Osteocyte (in vitro differentiated cells): ENCODE data around the gene DNLZ. TPM values are rescaled to one million over a fixed set of nuclear protein-coding genes. Genes with fewer than 3 reads are reported as not detected.
A peak's percentile ranks its signal among the peaks of the same experiment; 100 is the strongest.
"Not testable (repeated sequence)": the region's sequence is repeated elsewhere in the genome, so short reads cannot be mapped to it uniquely, and the experiment has no call there.

Experiments
- DNase-seq: peaks from one replicate; pipeline ENCODE4 v3.0.0; 2021; ENCODE audit warnings: mixed read lengths; ENCODE audit not compliant: unreplicated experiment; ENCODE audit errors: extremely low spot score
- H3K27ac Mint-ChIP-seq: one replicate; pipeline ENCODE4 v1.8.0; 2021; ENCODE audit warnings: mild to moderate bottlenecking, mixed read lengths; ENCODE audit not compliant: unreplicated experiment
- H3K27me3 Mint-ChIP-seq: one replicate; pipeline ENCODE4 v1.8.0; 2021; ENCODE audit warnings: mixed read lengths; ENCODE audit not compliant: unreplicated experiment
- H3K36me3 Mint-ChIP-seq: one replicate; pipeline ENCODE4 v1.8.0; 2021; ENCODE audit warnings: mixed read lengths; ENCODE audit not compliant: unreplicated experiment
- H3K4me1 Mint-ChIP-seq: one replicate; pipeline ENCODE4 v1.8.0; 2021; ENCODE audit warnings: mixed read lengths; ENCODE audit not compliant: unreplicated experiment
- H3K4me3 Mint-ChIP-seq: one replicate; pipeline ENCODE4 v1.8.0; 2021; ENCODE audit warnings: mild to moderate bottlenecking, moderate library complexity, mixed read lengths; ENCODE audit not compliant: unreplicated experiment
- H3K9me3 Mint-ChIP-seq: one replicate; pipeline ENCODE4 v1.8.0; 2021; ENCODE audit warnings: mixed read lengths; ENCODE audit not compliant: unreplicated experiment
- CTCF ChIP-seq: fragments of 200-600 bp; sonication (generic); IDR thresholded peaks from 2 replicates; pipeline ENCODE4 v1.5.0; 2021; ENCODE audit warnings: antibody characterized with exemption, mild to moderate bottlenecking, moderate library complexity
- total RNA-seq: library from RNA; stranded (reverse); gene quantifications from 2 replicates; pipeline ENCODE4 v1.2.1, GENCODE V29; 2021

Gene DNLZ
- total RNA-seq, 1 donor from 2014 or later: 17.6 TPM

- DNase-seq: no peak
- Mint-ChIP-seq H3K27me3 (peaks cover 20% of the 10 kb centered on the region), H3K4me1 (peaks cover 41% of the 10 kb centered on the region), H3K9me3 (no peaks in the 10 kb centered on the region), H3K4me3 (no peak overlapping the region), H3K27ac (peak overlapping the region; percentile 92), H3K36me3 (no peaks in the 10 kb centered on the region)
- no peak for TF ChIP-seq CTCF
Measured at GRCh38 chr9:136325358-136325757, 38.2 kb downstream of the DNLZ start.

- no peak overlapping the region for H3K27ac Mint-ChIP-seq
- TF ChIP-seq CTCF: no peak
- peaks cover 41% of the 10 kb centered on the region for H3K4me1 Mint-ChIP-seq
- no peaks in the 10 kb centered on the region for H3K9me3 Mint-ChIP-seq
- H3K27me3 Mint-ChIP-seq: peaks cover 20% of the 10 kb centered on the region
- H3K36me3 Mint-ChIP-seq: no peaks in the 10 kb centered on the region
- no peak for DNase-seq
- no peak overlapping the region for H3K4me3 Mint-ChIP-seq
Measured at GRCh38 chr9:136324501-136325300, 38.8 kb downstream of the DNLZ start.

- TF ChIP-seq CTCF: no peak
- H3K36me3 Mint-ChIP-seq: no peaks in the 10 kb centered on the region
- no peaks in the 10 kb centered on the region for H3K9me3 Mint-ChIP-seq
- H3K27ac Mint-ChIP-seq: no peak overlapping the region
- H3K4me1 Mint-ChIP-seq: peaks cover 29% of the 10 kb centered on the region
- no peak overlapping the region for H3K4me3 Mint-ChIP-seq
- peaks cover 20% of the 10 kb centered on the region for H3K27me3 Mint-ChIP-seq
- DNase-seq: no peak
Measured at GRCh38 chr9:136323371-136323789, 40.2 kb downstream of the DNLZ start.

GRCh38 chr9:136322756-136323330 is 40.7 kb downstream of the DNLZ start:
- TF ChIP-seq CTCF: no peak
- Mint-ChIP-seq H3K4me1 (peaks cover 27% of the 10 kb centered on the region), H3K27me3 (peaks cover 20% of the 10 kb centered on the region)

GRCh38 chr9:136321561-136321960 is 42.0 kb downstream of the DNLZ start:
- Mint-ChIP-seq H3K9me3 (no peaks in the 10 kb centered on the region), H3K27me3 (peaks cover 20% of the 10 kb centered on the region), H3K4me1 (peaks cover 23% of the 10 kb centered on the region), H3K4me3 (no peak overlapping the region), H3K27ac (no peak overlapping the region), H3K36me3 (no peaks in the 10 kb centered on the region)
- DNase-seq: no peak
- TF ChIP-seq CTCF: no peak

More at GRCh38 chr9:136322756-136323330, 40.7 kb downstream of the DNLZ start:
- no peak for DNase-seq
- no peak overlapping the region for H3K4me3 Mint-ChIP-seq
- H3K27ac Mint-ChIP-seq: no peak overlapping the region
- no peaks in the 10 kb centered on the region for H3K36me3 Mint-ChIP-seq
- no peaks in the 10 kb centered on the region for H3K9me3 Mint-ChIP-seq

GRCh38 chr9:136320972-136321371 is 42.6 kb downstream of the DNLZ start:
- H3K9me3 Mint-ChIP-seq, DNase-seq, H3K4me3 Mint-ChIP-seq, H3K36me3 Mint-ChIP-seq, H3K27ac Mint-ChIP-seq: not testable (repeated sequence)
- Mint-ChIP-seq H3K27me3 (peaks cover 20% of the 10 kb centered on the region), H3K4me1 (peaks cover 17% of the 10 kb centered on the region)

- not testable (repeated sequence) for H3K27ac Mint-ChIP-seq, H3K9me3 Mint-ChIP-seq, H3K36me3 Mint-ChIP-seq, H3K4me1 Mint-ChIP-seq, H3K4me3 Mint-ChIP-seq, DNase-seq
- H3K27me3 Mint-ChIP-seq: peaks cover 20% of the 10 kb centered on the region
Measured at GRCh38 chr9:136319955-136320354, 43.6 kb downstream of the DNLZ start.
